H9 (cell line): ENCODE results near the gene NFAM1. TPM values are rescaled to one million over a fixed set of nuclear protein-coding genes. Genes with fewer than 3 reads are reported as not detected.

ENCODE experiments used
- DNase-seq: peaks from one replicate; pipeline ENCODE4 v3.0.0-alpha.2; 2017
- H2AFZ ChIP-seq: one replicate; pipeline ENCODE4 v1.6.1; 2013; ENCODE audit warnings: mild to moderate bottlenecking, low read length, control low read depth, moderate library complexity
- H2AK5ac ChIP-seq: 2 replicates; pipeline ENCODE4 v1.6.1; 2013; ENCODE audit warnings: low read length, control low read depth, mixed read lengths; ENCODE audit not compliant: insufficient read length
- H2BK120ac ChIP-seq: one replicate; pipeline ENCODE4 v1.6.1; 2013; ENCODE audit warnings: low read depth, mild to moderate bottlenecking, low read length, control low read depth, inconsistent platforms; ENCODE audit not compliant: poor library complexity, severe bottlenecking
- H2BK12ac ChIP-seq: 2 replicates; pipeline ENCODE4 v1.6.1; 2013; ENCODE audit warnings: low read length, control low read depth, mixed read lengths, low read depth; ENCODE audit not compliant: insufficient read length
- H2BK15ac ChIP-seq: 2 replicates; pipeline ENCODE4 v1.6.1; 2013; ENCODE audit warnings: low read depth, low read length, control low read depth
- H2BK20ac ChIP-seq: one replicate; pipeline ENCODE4 v1.6.1; 2013; ENCODE audit warnings: low read depth, mild to moderate bottlenecking, low read length, control low read depth, inconsistent platforms; ENCODE audit not compliant: poor library complexity, severe bottlenecking
- H2BK5ac ChIP-seq: 2 replicates; pipeline ENCODE4 v1.6.1; 2013; ENCODE audit warnings: low read length, control low read depth, mixed read lengths; ENCODE audit not compliant: insufficient read length
- H3K14ac ChIP-seq: 2 replicates; pipeline ENCODE4 v1.6.1; 2013; ENCODE audit warnings: low read length, control low read depth; ENCODE audit not compliant: insufficient read depth
- H3K18ac ChIP-seq: 2 replicates; pipeline ENCODE4 v1.6.1; 2013; ENCODE audit warnings: low read depth, mild to moderate bottlenecking, mixed read lengths, low read length, control low read depth; ENCODE audit not compliant: insufficient read length
- H3K23ac ChIP-seq: 2 replicates; pipeline ENCODE4 v1.6.1; 2013; ENCODE audit warnings: low read length, control low read depth, mixed read lengths, low read depth; ENCODE audit not compliant: insufficient read length
- H3K23me2 ChIP-seq: 2 replicates; pipeline ENCODE4 v1.6.1; 2013; ENCODE audit warnings: low read depth, mild to moderate bottlenecking, mixed read lengths, low read length, control low read depth; ENCODE audit not compliant: insufficient read length, poor library complexity, severe bottlenecking
- H3K27ac ChIP-seq: 2 replicates; pipeline ENCODE4 v1.5.1; 2013; ENCODE audit warnings: low read length, control low read depth, mixed read lengths, low read depth; ENCODE audit not compliant: insufficient read length
- H3K27me3 ChIP-seq: 2 replicates; pipeline ENCODE4 v1.6.1; 2013; ENCODE audit warnings: low read length, control low read depth, inconsistent platforms; ENCODE audit not compliant: insufficient read depth
- H3K4ac ChIP-seq: 2 replicates; pipeline ENCODE4 v1.6.1; 2013; ENCODE audit warnings: low read depth, mild to moderate bottlenecking, control low read depth, inconsistent platforms, low read length, moderate library complexity
- H3K4me1 ChIP-seq: 2 replicates; pipeline ENCODE4 v1.6.1; 2013; ENCODE audit warnings: low read length, control low read depth, inconsistent platforms; ENCODE audit not compliant: insufficient read depth
- H3K4me2 ChIP-seq: 2 replicates; pipeline ENCODE4 v1.6.1; 2013; ENCODE audit warnings: low read length, control low read depth, mixed read lengths; ENCODE audit not compliant: insufficient read length, insufficient read depth
- H3K56ac ChIP-seq: 2 replicates; pipeline ENCODE4 v1.6.1; 2013; ENCODE audit warnings: low read depth, mild to moderate bottlenecking, mixed read lengths, low read length, control low read depth; ENCODE audit not compliant: insufficient read length
- H3K79me1 ChIP-seq: 2 replicates; pipeline ENCODE4 v1.6.1; 2013; ENCODE audit warnings: low read depth, mild to moderate bottlenecking, moderate library complexity, low read length, control low read depth, inconsistent platforms; ENCODE audit not compliant: insufficient read depth, poor library complexity, severe bottlenecking
- H3K79me2 ChIP-seq: 2 replicates; pipeline ENCODE4 v1.6.1; 2013; ENCODE audit warnings: low read length, control low read depth, inconsistent platforms; ENCODE audit not compliant: insufficient read depth
- H3K9ac ChIP-seq: 2 replicates; pipeline ENCODE4 v1.6.1; 2013; ENCODE audit warnings: low read length, control low read depth, mixed read lengths; ENCODE audit not compliant: insufficient read length; ENCODE audit errors: extremely low read depth
- H3K9me3 ChIP-seq: one replicate; pipeline ENCODE4 v1.6.1; 2013; ENCODE audit warnings: low read depth, low read length, inconsistent platforms; ENCODE audit not compliant: control insufficient read depth
- H3T11ph ChIP-seq: one replicate; pipeline ENCODE4 v1.6.1; 2013; ENCODE audit warnings: mild to moderate bottlenecking, low read length, control low read depth, inconsistent platforms
- H4K20me1 ChIP-seq: one replicate; pipeline ENCODE4 v1.6.1; 2013; ENCODE audit not compliant: control insufficient read depth, insufficient read length, insufficient read depth
- H4K5ac ChIP-seq: 2 replicates; pipeline ENCODE4 v1.6.1; 2013; ENCODE audit warnings: low read depth, mild to moderate bottlenecking, mixed read lengths, low read length, control low read depth; ENCODE audit not compliant: insufficient read length
- H4K8ac ChIP-seq: replicated peaks from 2 replicates; pipeline ENCODE4 v1.6.1; 2013; ENCODE audit warnings: low read length, control low read depth, mixed read lengths, low read depth; ENCODE audit not compliant: insufficient read length
- H4K91ac ChIP-seq: 2 replicates; pipeline ENCODE4 v1.6.1; 2013; ENCODE audit warnings: low read depth, mild to moderate bottlenecking, moderate library complexity, mixed read lengths, low read length, control low read depth; ENCODE audit not compliant: insufficient read length
- H3K27ac Mint-ChIP-seq, 3 experiments: 2 replicates in 2 of 3; 3 replicates in 1 of 3; pipeline ENCODE4 v1.8.0; 2020 to 2021; ENCODE audit warnings: mixed read lengths in 3 of 3, mild to moderate bottlenecking in 1 of 3, moderate library complexity in 1 of 3
- H3K27me3 Mint-ChIP-seq: 2 replicates; pipeline ENCODE4 v1.8.0; 2021; ENCODE audit warnings: low read depth, mild to moderate bottlenecking, moderate library complexity, mixed read lengths
- H3K36me3 Mint-ChIP-seq, 3 experiments: 2 replicates in 2 of 3; 3 replicates in 1 of 3; pipeline ENCODE4 v1.8.0; 2020 to 2021; ENCODE audit warnings: low read depth in 3 of 3, mixed read lengths in 3 of 3; ENCODE audit not compliant: insufficient read depth in 1 of 3
- H3K4me1 Mint-ChIP-seq, 2 experiments: 2 replicates each; pipeline ENCODE4 v1.8.0; 2020; ENCODE audit warnings: mixed read lengths in 2 of 2
- H3K4me3 Mint-ChIP-seq, 2 experiments: 2 replicates in 1 of 2; 3 replicates in 1 of 2; pipeline ENCODE4 v1.8.0; 2020 to 2021; ENCODE audit warnings: mild to moderate bottlenecking in 2 of 2, mixed read lengths in 2 of 2, moderate library complexity in 1 of 2
- H3K9me3 Mint-ChIP-seq, 2 experiments: 2 replicates in 1 of 2; 3 replicates in 1 of 2; pipeline ENCODE4 v1.8.0; 2020; ENCODE audit warnings: mild to moderate bottlenecking in 2 of 2, mixed read lengths in 2 of 2, moderate library complexity in 1 of 2
- CTCF ChIP-seq: fragments of 200-600 bp; sonication (generic); conservative IDR thresholded peaks from 3 replicates; pipeline ENCODE4 v1.8.0; 2021; ENCODE audit warnings: antibody characterized with exemption, mild to moderate bottlenecking
- whole genome bisulfite sequencing: extraction: QIAGEN DNeasy Blood & Tissue Kit; methylation state at CpG from one replicate; pipeline ENCODE4 v1.1.7; 2013; ENCODE audit warnings: missing lambda C conversion rate, low lambda C conversion rate, mixed read lengths; ENCODE audit not compliant: insufficient read length; ENCODE audit errors: extremely low coverage; 5-methylcytosine and 5-hydroxymethylcytosine counted together
- total RNA-seq: library from RNA; stranded (reverse); gene quantifications from 2 replicates; pipeline ENCODE4 v1.2.1, GENCODE V29; 2021

The NFAM1 gene
- total RNA-seq, 1 experiment from 2014 or later, result 0.68 TPM

GRCh38 chr22:42371501-42371900 is 60.7 kb downstream of the NFAM1 start:
- WGBS, result no CpG with 5 or more reads among the region's 3 CpGs

More at GRCh38 chr22:42371501-42371900, 60.7 kb downstream of the NFAM1 start:
- peaks cover 7% of the 10 kb centered on the region; the same call in 1 of the 2 replicates for H3K4me1 ChIP-seq
- H3K23ac ChIP-seq, result no peak overlapping the region
- H4K91ac ChIP-seq, result no peak overlapping the region
- no peak overlapping the region for H3K27ac ChIP-seq
- no peak overlapping the region for H3K4me2 ChIP-seq
- H3K4me1 Mint-ChIP-seq, result peaks cover 38 to 56% of the 10 kb centered on the region in 2 experiments
- H3K4ac ChIP-seq, result no peak overlapping the region
- H3K36me3 Mint-ChIP-seq, result peaks cover 0 to 7% (median 0%) of the 10 kb centered on the region in 3 experiments; a peak in 1 of 7 replicates
- no peak overlapping the region for H2BK12ac ChIP-seq
- peaks cover 43% of the 10 kb centered on the region for H3K27me3 Mint-ChIP-seq
- H3K9me3 ChIP-seq, result no peaks in the 10 kb centered on the region
- no peak overlapping the region for H2BK15ac ChIP-seq
- DNase-seq, result no peak
- no peak for TF ChIP-seq CTCF
- H2BK20ac ChIP-seq, result no peak overlapping the region
- no peak overlapping the region for H3K14ac ChIP-seq
- H2BK5ac ChIP-seq, result no peak overlapping the region
- no peak overlapping the region for H4K5ac ChIP-seq
- H3K79me2 ChIP-seq, result peaks cover 2% of the 10 kb centered on the region; the same call in 1 of the 2 replicates
- H3K79me1 ChIP-seq, result no peaks in the 10 kb centered on the region
- H3K27me3 ChIP-seq, result no peaks in the 10 kb centered on the region
- no peak overlapping the region for H3K4me3 Mint-ChIP-seq
- H2BK120ac ChIP-seq, result no peak overlapping the region
- H3K9me3 Mint-ChIP-seq, result no peaks in the 10 kb centered on the region; a peak in 2 of 5 replicates
- no peak overlapping the region for H4K8ac ChIP-seq
- no peak overlapping the region for H3K56ac ChIP-seq
- no peak overlapping the region for H3K9ac ChIP-seq
- H3T11ph ChIP-seq, result no peak overlapping the region
- no peak overlapping the region for H3K18ac ChIP-seq
- no peak overlapping the region for H2AK5ac ChIP-seq
- no peak overlapping the region for H2AFZ ChIP-seq
- no peaks in the 10 kb centered on the region for H4K20me1 ChIP-seq
- no peak overlapping the region for H3K27ac Mint-ChIP-seq
- H3K23me2 ChIP-seq, result peaks cover 14% of the 10 kb centered on the region
